Measurements from ENCODE around the gene MYCBPAP.
A peak's percentile ranks its signal among the peaks of the same experiment; 100 is the strongest.

Gene MYCBPAP

GRCh38 chr17:50507871-50508572 lies at the start of gene MYCBPAP:
Gene MYCBPAP (plus strand): TSS chr17:50508439. CDS start chr17:50508675, 236 bp downstream.
- peak; percentile 90 for DNase-seq

- DNase-seq = no peak
Measured at GRCh38 chr17:50458701-50459676, 49.2 kb upstream of the MYCBPAP start.

GRCh38 chr17:50459756-50460155 lies 48.5 kb upstream of the MYCBPAP start:
- no peak for DNase-seq

- DNase-seq = no peak
Measured at GRCh38 chr17:50460831-50461526, 47.3 kb upstream of the MYCBPAP start.

- DNase-seq = no peak
Measured at GRCh38 chr17:50461550-50462132, 46.6 kb upstream of the MYCBPAP start.

GRCh38 chr17:50462446-50462845 lies 45.8 kb upstream of the MYCBPAP start:
- DNase-seq = no peak

- no peak for DNase-seq
Measured at GRCh38 chr17:50464121-50464520, 44.1 kb upstream of the MYCBPAP start.

- DNase-seq = no peak
Measured at GRCh38 chr17:50464736-50465135, 43.5 kb upstream of the MYCBPAP start.

GRCh38 chr17:50465171-50465570 lies 43.1 kb upstream of the MYCBPAP start:
- DNase-seq = no peak

- no peak for DNase-seq
Measured at GRCh38 chr17:50465635-50466034, 42.6 kb upstream of the MYCBPAP start.

GRCh38 chr17:50466371-50467113 lies 41.7 kb upstream of the MYCBPAP start:
- DNase-seq = no peak

- no peak for DNase-seq
Measured at GRCh38 chr17:50467114-50467854, 41.0 kb upstream of the MYCBPAP start.

GRCh38 chr17:50467855-50468303 lies 40.4 kb upstream of the MYCBPAP start:
- DNase-seq = no peak

- no peak for DNase-seq
Measured at GRCh38 chr17:50468304-50469207, 39.7 kb upstream of the MYCBPAP start, which contains the start of gene CHAD. Gene CHAD (minus strand): TSS chr17:50468880. CDS start chr17:50468813, 67 bp downstream.

GRCh38 chr17:50469208-50469605 lies 39.0 kb upstream of the MYCBPAP start:
- DNase-seq = no peak

GRCh38 chr17:50469671-50470305 lies 38.5 kb upstream of the MYCBPAP start:
- DNase-seq = no peak

- DNase-seq = no peak
Measured at GRCh38 chr17:50470426-50470825, 37.8 kb upstream of the MYCBPAP start.

- DNase-seq = no peak
Measured at GRCh38 chr17:50471009-50471905, 37.0 kb upstream of the MYCBPAP start.

Measured in activated CD4-positive, alpha-beta T cell treated with anti-CD3 and anti-CD28 coated beads, Interleukin-2, Interleukin-6, amounts not matched to agents 100 ng/mL and 50 ng/mL, durations not matched to agents 16 hours and 8 hours (primary cell).